Activated CD4-positive, CD25-positive, alpha-beta regulatory T cell treated with anti-CD3 and anti-CD28 coated beads, Interleukin-2, amount 50 U/mL, for 24 hours (primary cell): Measurements from ENCODE around the gene ZNF3.

Experiments
- ATAC-seq, 2 donors: fragments of 150-1000 bp; cut with Tn5 transposase; one replicate each; pipeline ENCODE4 v1.10.0; 2021; ENCODE audit warnings: mild to moderate bottlenecking in 1 of 2, moderate library complexity in 1 of 2

Gene ZNF3

DNA sequence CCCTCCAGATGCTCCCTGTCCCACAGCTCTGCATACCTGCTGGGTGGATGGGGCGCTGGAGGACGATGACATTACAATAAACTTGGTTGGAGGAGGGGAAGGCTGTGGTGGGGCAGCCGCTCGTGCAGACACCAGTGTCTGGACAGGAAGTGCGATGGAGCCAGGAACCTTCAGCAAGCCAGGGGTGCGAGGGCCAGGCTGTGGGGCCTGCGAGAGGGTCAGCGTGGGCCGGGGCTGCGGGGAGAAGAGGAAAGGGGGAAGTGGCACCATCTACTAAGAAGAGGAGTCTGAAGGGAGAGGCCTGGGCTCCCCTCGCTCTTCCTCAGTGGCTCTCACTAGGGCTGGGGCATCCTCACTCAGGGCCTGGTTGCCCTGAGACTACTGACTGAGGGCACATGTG, 26.4 kb upstream of the ZNF3 start:
- no peak for ATAC-seq

DNA sequence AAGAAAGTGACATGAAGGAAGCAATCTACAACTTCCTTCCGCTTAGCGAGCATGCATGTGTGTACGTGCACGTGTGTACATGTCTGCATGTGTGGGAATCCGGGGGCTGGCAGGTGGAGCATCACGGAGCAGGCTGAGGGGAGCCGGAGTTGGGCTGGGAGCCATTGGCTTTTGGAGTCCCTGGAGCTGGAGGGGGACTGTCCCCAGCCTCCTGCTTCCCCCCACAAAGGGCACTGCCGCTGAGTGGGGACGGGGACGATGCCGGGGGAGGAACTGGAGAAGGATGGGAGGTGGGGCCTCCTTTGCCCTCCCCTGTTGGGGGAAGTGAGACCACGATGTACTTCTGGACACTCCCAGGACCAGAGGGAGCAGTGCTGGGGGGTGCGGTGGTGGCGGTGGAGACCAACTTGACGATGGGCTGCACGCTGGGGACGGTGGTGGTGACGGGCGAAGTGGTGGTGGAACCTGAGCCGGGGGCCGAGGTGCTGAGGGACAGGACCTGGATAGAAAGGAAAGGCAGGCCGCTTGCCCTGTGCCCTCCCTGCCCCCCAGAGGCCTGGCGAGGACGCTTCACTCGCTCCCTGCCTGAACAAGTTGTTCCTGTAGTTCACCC, 25.7 kb upstream of the ZNF3 start:
- no peak for ATAC-seq

DNA sequence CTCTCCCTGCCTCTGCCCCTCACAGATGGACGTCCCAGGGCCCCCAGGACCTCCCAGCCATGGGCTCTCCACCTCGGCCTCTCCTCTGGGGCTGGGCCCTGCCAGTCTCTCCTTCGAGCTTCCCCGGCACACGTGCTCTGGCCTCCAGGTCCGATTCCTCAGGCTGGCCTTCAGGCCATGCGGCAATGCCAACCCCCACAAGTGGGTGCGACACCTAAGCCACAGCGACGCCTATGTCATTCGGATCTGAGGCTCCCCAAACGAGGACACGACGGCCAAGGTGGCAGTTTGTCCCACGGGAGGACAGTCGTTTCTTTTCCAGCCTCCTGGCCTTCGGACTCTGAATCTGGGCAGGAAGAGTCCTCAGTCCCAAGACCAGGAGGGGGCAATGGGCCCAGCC, 25.1 kb upstream of the ZNF3 start:
- no peak for ATAC-seq

DNA sequence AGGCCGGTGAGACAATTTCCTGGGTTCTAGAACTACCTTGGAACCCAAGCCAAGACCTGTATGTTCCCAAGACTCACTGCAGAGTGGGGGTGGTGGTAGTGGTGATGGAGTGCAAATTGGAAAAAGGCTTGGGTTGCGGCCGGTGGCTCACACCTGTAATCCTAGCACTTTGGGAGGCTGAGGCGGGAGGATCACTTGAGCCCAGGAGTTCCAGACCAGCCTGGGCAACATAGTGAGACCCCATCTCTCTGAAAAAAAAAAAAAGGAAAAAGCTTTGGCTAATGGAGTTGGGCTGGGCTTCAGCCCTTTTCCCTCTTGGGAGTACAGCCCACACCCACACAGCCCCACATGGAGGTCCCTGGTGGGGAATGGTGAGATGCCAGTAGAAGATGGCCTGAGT, 24.0 kb upstream of the ZNF3 start:
- no peak for ATAC-seq

DNA sequence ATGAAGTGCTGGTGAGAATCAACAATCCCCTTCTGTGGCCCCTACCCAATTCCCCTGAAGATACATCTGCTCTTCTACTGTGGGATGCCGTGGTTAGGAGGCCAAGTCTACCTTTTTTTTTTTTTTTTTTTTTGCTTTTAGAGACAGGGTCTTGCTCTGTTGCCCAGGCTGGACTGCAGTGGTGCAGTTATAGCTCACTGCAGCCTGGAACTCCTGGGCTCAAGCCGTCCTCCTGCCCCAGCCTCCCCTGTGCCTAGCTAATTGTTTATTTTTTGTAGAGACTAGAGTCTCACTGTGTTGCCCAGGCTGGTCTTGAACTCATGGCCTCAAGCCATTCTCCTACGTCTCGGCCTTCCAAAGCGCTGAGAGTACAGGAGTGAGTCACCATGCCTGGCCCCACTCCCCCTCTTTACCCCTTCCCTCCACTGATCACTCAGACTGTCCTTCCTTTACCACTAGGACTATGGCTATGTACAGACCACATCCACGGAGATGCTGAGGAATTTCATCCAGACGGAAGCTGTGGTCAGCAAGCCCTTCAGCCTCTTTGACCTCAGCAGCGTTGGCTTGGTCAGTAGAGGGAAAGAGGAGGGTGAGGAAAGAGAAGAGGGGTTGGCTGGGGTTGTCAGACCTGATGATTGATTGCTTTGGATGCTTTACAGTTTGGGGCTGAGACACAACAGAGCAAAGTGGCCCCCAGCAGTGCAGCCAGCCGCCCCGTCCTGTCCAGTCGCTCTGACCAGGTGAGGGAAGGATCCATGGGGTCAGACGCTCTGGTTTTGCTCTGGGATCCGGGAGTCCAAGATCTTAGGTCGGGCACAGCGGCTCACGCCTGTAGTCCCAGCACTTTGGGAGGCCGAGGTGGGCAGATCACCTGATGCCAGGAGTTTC, 21.7 kb upstream of the ZNF3 start:
- ATAC-seq = no peak

DNA sequence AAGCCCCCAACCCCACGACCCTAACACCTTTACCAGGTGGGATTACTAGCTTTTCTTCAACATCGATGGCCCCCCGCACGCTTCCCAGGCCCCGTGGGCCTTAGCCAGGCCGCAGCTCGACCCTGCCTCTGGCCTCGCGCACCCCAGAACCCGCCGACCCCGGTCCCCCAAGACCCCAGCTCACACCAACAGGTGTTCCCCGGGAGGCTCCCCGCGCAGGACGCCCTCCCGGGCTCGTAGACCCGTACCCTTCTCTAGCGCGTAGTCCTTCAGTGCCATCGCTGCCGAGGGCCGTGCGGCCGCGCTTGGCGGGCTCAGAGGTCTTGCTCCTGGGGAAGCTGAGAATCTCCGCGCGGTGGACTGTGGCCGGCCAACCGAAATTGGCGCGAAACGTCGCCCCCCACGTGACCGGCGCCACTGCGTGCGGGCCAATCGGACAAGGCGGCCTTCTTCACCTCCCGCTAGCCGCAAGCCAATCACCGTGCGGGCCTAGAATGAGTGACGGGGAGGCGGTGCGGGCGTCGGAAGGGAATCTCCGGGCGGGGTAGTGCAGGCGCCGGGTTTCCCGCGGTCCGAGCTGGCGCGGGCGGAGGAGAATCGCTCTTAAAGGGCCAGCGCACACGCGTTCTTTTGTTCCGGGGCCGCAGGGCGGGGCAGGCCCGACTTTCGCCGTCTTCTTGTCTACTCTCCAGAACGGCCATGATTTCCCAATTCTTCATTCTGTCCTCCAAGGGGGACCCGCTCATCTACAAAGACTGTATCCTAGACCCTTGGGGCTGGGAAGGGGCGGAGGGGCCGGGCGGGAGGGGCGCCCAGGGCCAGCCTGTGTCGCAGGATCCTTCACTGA, 19.7 kb upstream of the ZNF3 start, which contains the start of the genes AP4M1 and MCM7:
AP4M1 (plus strand) TSS at position 628 of the 847 bp plus-strand sequence; CDS start at position 700, 72 bp downstream.
MCM7 (minus strand) TSS at position 382 of the 847 bp plus-strand sequence; CDS start at position 279, 103 bp downstream.
- peak; percentile 92 for ATAC-seq

DNA sequence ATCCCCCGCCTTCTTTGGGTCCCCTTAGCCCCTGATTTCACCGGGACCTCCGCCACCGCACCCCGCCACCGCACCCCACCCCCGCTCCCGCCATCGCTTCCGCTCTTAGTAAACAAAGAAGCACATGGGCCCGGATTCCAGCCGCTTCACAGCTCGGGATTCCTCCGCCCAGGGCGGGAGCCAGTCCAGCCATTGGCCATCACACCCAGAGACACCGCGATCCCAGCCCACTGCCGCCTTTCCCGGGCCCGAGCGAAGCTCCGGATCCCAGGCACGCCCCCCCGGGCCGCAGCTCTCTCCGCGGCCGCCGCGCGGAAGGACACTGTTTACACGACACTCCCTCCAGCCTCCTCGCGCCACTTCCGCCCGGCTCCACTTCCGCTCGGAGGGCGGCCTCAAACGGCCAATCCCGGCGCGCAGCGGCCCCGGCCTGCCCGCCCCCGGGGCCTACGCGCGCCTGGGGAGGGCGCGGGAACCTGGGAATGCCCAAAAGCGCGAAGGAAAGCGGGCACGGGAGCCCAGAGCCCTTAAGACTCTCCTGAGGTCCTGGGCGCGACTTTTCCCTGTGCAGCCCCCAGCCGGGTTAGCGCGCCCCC, 19.0 kb upstream of the ZNF3 start:
- ATAC-seq = peak; percentile 75 to 77

DNA sequence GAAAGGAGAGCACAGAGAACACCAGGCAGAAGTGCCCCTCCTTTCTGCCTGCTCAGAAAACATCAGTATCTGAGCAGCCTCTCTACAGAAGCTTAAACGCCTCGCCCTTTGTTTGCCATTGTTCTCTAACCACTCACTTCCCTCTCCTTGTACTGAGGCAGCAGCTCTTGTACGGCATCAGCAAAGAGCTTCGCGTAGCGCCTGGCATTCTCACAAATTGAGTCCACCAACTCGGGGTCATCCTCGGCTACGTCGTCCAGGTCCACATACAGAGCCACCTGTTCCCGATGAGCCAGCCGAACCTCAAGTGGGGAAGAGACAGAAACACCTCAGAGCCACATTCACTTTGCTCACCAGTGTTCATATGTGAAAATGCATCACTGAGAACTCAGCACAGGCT, 17.9 kb upstream of the ZNF3 start:
- no peak for ATAC-seq

DNA sequence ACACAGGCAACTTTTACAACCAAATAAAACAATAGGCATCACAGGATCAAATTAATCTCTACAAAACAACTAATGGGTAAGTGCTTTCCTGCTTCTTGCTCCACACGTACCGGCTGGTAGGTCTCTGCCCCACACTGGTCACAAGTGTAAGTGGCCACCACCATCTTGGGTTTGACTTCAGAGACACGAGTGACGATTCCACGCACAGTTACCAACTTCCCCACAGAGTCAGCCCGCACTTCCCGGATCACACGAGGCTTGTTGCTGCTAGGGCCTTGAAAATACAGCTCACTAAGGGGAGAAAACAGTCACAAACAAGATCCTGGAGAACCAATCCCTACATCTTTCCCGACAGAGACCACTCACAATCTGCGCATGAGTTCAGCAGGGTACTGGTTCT, 17.4 kb upstream of the ZNF3 start:
- no peak for ATAC-seq

DNA sequence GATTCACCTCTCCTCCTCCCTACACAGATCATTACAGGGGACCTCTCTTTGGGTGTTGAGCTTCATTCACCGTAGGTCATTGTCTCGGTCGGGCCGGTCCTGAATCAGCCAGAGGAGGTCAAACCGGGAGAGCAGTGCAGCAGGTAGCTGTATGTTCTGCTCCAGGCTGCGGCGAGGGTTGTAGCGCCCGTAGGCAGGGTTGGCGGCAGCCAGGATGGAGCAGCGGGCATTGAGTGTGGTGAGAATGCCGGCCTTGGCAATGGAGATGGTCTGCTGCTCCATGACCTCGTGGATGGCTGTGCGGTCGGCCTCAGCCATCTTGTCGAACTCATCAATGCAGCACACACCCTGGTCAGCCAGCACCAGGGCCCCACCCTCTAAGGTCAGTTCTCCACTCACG, 14.2 kb upstream of the ZNF3 start:
- ATAC-seq = no peak

DNA sequence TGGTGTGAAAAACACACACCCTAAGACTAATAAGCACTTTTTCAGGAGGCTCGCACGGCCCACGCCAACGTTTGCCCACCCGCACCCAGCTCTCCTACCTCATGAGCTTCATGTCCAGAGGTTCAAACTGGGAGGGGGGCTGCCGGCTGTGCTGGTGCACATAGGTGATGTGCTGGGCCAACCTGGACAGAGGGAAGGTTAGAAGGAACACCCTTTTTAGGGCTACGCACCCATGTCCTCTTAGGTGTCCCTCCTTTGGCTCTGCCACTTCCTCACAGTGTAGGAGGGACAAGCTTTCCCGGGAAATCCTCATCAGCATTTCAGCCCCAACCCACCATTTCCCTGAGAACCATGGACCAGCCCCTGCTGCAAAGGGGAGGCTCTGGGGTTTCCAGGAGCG, 13.8 kb upstream of the ZNF3 start:
- no peak for ATAC-seq

DNA sequence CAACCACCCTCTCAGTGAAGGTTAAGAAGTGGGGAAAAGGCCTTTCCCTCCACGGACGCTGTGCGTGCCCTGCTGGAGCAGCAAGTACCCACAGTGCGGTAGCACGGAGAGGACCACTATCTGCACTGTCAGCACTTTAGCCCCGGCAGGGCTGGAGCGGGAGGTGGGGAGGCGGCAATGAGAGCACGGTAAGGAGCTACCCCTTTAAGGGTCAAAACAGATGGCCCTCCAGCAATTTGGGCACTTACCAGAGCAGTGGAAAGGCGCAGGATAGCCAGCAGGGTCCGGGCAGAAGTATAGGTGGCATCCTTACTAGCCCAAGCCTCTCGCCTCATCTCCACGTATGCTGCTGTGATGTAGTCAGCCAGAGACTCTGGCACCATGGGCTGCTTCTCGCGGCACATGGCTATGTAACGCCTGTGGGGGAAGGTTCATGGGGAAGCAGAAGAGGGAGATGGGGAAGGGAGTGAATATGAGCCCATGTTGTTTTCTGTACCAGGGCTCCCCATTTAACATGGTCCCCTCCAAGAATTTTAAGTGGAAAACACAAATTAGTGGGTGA, 12.5 kb upstream of the ZNF3 start:
- ATAC-seq = no peak

DNA sequence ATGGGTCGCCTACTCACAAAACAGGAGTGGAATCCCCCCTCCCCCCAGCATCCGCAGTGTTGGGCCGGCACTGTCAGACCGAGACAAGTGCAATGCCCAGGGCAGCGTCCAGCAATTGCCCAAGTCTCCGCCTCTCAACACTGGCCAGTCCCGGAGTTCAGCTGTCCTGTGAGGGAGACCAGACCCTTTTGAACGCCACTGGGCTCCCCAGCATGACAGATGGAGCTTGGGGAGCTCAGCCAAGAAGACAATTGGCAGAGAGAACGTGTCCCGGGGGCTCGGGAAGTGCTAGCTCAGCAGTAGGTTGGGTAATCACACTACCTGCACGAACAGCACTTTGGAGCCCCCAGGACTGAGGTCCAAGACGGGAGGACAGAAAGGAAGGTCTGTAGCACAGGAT, 12.0 kb upstream of the ZNF3 start:
- ATAC-seq = no peak

DNA sequence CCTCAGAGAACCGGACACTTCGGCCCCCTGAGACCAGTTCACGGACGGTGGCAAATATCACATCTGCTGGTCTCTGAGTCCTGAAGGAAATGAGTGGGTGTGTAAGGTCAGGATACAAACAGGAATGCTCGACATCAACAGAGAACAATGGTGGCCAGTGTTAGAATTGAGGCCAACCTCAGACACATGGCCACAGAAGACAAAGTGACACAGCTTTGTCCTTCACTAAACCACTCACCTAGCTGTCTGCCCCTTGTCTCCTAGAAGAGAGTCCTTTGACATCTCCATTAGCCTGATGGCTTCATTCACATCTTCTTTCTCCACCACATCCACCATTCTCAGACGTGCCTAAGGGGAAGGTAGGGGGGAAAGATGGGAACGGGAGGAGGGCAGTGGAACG, 11.5 kb upstream of the ZNF3 start:
- ATAC-seq = no peak

DNA sequence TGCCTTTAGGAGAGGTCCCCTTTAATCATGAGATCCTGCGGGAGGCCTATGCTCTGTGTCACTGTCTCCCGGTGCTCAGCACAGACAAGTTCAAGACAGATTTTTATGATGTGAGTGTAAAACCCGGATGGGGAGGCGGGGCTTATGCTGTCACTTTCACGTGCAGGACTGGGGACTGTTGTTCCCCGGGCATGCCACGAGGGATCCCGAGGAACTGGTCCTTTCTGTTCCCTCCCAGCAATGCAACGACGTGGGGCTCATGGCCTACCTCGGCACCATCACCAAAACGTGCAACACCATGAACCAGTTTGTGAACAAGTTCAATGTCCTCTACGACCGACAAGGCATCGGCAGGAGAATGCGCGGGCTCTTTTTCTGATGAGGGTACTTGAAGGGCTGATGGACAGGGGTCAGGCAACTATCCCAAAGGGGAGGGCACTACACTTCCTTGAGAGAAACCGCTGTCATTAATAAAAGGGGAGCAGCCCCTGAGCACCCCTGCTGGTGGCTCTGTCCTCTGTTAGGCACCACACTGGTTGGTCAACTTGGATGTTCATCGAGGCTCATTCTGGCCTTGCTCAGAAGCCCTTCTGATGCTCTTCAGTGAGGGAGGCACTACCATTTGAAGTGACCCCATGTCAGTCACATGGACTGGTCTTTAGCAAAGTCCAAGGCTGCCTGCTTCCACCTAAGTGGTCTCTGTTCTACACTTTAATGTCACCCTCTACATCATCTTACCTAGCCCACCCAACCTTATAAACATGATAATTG, 10.1 kb upstream of the ZNF3 start:
- ATAC-seq = no peak

DNA sequence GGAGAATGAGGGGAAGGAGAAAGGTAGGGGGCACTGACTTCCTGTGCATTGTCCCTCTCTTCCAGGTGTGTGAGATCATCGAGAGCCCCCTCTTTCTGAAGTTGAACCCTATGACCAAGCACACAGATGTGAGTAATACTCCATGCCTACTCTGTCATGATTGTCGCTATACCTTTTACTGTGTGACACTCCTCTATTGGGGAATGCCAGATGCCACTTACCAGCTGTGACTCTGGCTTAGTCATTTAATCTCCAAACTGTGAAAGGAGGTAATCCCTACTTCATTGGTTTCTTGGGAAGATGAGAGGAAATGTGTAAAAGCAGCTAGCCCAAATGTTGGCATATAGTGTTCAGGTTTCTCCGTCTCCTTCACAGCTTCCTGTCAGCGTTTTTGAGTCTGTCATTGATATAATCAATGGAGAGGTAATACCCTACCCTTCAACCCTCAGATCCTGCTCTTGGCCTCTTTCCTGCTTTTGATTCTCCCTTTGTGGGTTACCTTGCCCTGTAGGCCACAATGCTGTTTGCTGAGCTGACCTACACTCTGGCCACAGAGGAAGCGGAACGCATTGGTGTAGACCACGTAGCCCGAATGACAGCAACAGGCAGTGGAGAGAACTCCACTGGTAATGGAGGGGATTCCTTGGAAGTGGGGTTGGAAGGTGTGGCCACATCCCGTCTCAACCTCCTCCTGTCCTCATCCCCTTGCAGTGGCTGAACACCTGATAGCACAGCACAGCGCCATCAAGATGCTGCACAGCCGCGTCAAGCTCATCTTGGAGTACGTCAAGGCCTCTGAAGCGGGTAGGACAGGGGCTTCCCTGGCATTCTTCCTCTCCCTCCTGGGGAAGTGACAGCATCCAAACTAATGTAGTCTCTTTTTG, 9.2 kb upstream of the ZNF3 start:
- peak in 1 of 2 donors; percentile 15 for ATAC-seq

DNA sequence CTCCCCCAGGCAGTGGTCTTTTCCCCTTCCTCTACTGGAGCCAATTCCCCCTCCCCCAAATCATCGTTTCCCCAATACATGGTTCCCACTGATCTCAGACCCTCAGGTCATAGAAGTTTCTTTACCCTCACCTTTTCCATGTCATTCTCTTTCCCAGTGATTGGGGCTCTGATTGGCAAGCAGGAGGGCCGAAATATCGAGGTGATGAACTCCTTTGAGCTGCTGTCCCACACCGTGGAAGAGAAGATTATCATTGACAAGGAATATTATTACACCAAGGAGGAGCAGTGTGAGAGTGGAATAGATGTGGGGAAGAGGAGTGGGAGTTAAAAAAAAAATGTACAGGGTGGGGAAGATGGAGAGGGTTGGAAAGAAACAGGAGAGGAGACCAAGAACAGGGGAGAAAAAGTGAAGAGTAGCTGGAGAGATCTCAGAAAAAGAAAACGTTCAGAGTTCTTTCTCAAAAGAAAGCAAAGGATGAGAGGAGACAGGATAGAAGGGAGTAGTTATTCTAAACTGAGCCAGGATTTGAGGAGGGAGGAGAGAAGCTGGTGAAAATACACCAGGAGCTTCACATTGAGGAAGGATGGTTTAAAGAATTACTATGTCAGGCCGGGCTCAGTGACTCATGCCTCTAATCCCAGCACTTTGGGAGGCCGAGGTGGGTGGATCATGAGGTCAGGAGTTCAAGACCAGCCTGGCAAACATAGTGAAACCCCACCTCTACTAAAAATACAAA, 8.1 kb upstream of the ZNF3 start:
- no peak for ATAC-seq

DNA sequence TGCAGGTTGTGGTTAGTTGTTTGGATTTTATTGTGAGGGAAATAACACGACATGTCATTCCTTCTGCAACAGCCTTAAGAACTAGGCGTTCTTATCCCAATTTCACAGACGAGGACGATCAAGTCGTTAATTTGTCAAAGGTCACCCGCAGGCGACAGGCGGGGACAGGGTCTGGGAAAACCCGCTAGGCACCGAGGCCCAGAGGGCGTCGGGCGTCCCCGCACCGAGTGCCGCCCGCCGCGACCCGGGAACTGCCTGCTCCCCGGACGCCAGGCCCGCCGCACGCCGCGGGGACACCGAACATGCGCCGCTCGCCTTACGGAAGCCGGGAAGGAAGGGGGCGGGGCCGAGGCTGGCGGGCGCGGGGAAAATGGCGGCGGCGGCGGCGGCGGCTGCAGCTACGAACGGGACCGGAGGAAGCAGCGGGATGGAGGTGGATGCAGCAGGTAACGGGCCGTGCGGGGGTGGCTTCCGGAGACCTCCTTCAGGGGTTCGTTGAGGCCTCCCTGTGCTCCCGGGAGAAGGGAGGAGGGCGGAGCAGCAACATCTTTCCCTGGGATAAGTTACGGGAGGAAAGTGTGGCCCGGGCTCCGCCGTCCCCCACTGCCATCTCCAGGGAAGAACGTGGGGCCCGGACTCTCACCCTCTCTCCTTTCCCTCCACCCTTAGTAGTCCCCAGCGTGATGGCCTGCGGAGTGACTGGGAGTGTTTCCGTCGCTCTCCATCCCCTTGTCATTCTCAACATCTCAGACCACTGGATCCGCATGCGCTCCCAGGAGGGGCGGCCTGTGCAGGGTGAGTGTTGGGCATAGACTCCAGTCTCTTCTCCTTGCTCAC, 7.3 kb upstream of the ZNF3 start, which contains the start of gene COPS6:
COPS6 (plus strand) TSS at position 349 of the 837 bp plus-strand sequence; CDS start at position 371, 22 bp downstream.
- peak; percentile 65 to 71 for ATAC-seq
